ENCODE data around the gene MTARC2. TPM values are rescaled to one million over a fixed set of nuclear protein-coding genes. Genes with fewer than 3 reads are reported as not detected.
"Not testable (repeated sequence)": the region's sequence is repeated elsewhere in the genome, so short reads cannot be mapped to it uniquely, and the experiment has no call there.

The MTARC2 gene
- total RNA-seq, 1 donor from 2014 or later, result 25.6 TPM

GRCh38 chr1:220732137-220732536 is 16.0 kb upstream of the MTARC2 start:
- DNase-seq (ENCODE audit: extremely low spot score, unreplicated experiment), result no peak
- Mint-ChIP-seq H3K4me1 (ENCODE audit: unreplicated experiment) (peaks cover 35% of the 10 kb centered on the region), H3K4me3 (ENCODE audit: unreplicated experiment) (no peak overlapping the region), H3K36me3 (ENCODE audit: unreplicated experiment) (no peaks in the 10 kb centered on the region), H3K9me3 (ENCODE audit: unreplicated experiment) (peaks cover 3% of the 10 kb centered on the region), H3K27ac (ENCODE audit: unreplicated experiment) (peak overlapping the region; percentile 85), H3K27me3 (ENCODE audit: unreplicated experiment) (no peaks in the 10 kb centered on the region)
- TF ChIP-seq CTCF (IDR thresholded peaks at IDR 0.05), result no peak

- no peaks in the 10 kb centered on the region for H3K27me3 Mint-ChIP-seq (ENCODE audit: unreplicated experiment)
- H3K27ac Mint-ChIP-seq (ENCODE audit: unreplicated experiment), result peak overlapping the region; percentile 85
- H3K36me3 Mint-ChIP-seq (ENCODE audit: unreplicated experiment), result no peaks in the 10 kb centered on the region
- H3K4me3 Mint-ChIP-seq (ENCODE audit: unreplicated experiment), result no peak overlapping the region
- peaks cover 35% of the 10 kb centered on the region for H3K4me1 Mint-ChIP-seq (ENCODE audit: unreplicated experiment)
- DNase-seq (ENCODE audit: extremely low spot score, unreplicated experiment), result peak; percentile 38
- peaks cover 6% of the 10 kb centered on the region for H3K9me3 Mint-ChIP-seq (ENCODE audit: unreplicated experiment)
- no peak for TF ChIP-seq CTCF (IDR thresholded peaks at IDR 0.05)
Observed at GRCh38 chr1:220732621-220733020, 15.5 kb upstream of the MTARC2 start.

GRCh38 chr1:220733086-220733601 is 15.0 kb upstream of the MTARC2 start:
- Mint-ChIP-seq H3K27ac (ENCODE audit: unreplicated experiment) (peak overlapping the region; percentile 85), H3K4me1 (ENCODE audit: unreplicated experiment) (peaks cover 35% of the 10 kb centered on the region), H3K4me3 (ENCODE audit: unreplicated experiment) (peak overlapping the region; percentile 50), H3K36me3 (ENCODE audit: unreplicated experiment) (no peaks in the 10 kb centered on the region), H3K27me3 (ENCODE audit: unreplicated experiment) (no peaks in the 10 kb centered on the region), H3K9me3 (ENCODE audit: unreplicated experiment) (peaks cover 6% of the 10 kb centered on the region)
- DNase-seq (ENCODE audit: extremely low spot score, unreplicated experiment), result peak; percentile 93
- peak; percentile 91 for TF ChIP-seq CTCF (IDR thresholded peaks at IDR 0.05)

- DNase-seq (ENCODE audit: extremely low spot score, unreplicated experiment), result peak; percentile 36
- Mint-ChIP-seq H3K4me1 (ENCODE audit: unreplicated experiment) (peaks cover 34% of the 10 kb centered on the region), H3K27me3 (ENCODE audit: unreplicated experiment) (no peaks in the 10 kb centered on the region), H3K27ac (ENCODE audit: unreplicated experiment) (peak overlapping the region; percentile 85), H3K9me3 (ENCODE audit: unreplicated experiment) (peaks cover 6% of the 10 kb centered on the region), H3K4me3 (ENCODE audit: unreplicated experiment) (peak overlapping the region; percentile 1), H3K36me3 (ENCODE audit: unreplicated experiment) (no peaks in the 10 kb centered on the region)
- no peak for TF ChIP-seq CTCF (IDR thresholded peaks at IDR 0.05)
Observed at GRCh38 chr1:220734571-220735326, 13.4 kb upstream of the MTARC2 start.

- DNase-seq (ENCODE audit: extremely low spot score, unreplicated experiment); H3K27me3 Mint-ChIP-seq (ENCODE audit: unreplicated experiment); H3K27ac Mint-ChIP-seq (ENCODE audit: unreplicated experiment); H3K36me3 Mint-ChIP-seq (ENCODE audit: unreplicated experiment); H3K9me3 Mint-ChIP-seq (ENCODE audit: unreplicated experiment); H3K4me3 Mint-ChIP-seq (ENCODE audit: unreplicated experiment): not testable (repeated sequence)
- H3K4me1 Mint-ChIP-seq (ENCODE audit: unreplicated experiment), result peaks cover 34% of the 10 kb centered on the region
Observed at GRCh38 chr1:220736283-220736682, 11.8 kb upstream of the MTARC2 start.
